ENCODE results near the gene GLT8D2.

- peak in 1 of 3 donors; percentile 13 for TF ChIP-seq CTCF (IDR thresholded peaks at IDR 0.05)
- no peak for TF ChIP-seq POLR2A (IDR thresholded peaks at IDR 0.05)
- TF ChIP-seq EP300 (IDR thresholded peaks at IDR 0.05), result no peak
Observed at GRCh38 chr12:104057771-104058197, 7.8 kb upstream of the GLT8D2 start.

Data from ovary (tissue), 3 donors.